Stimulated activated CD8-positive, alpha-beta memory T cell treated with anti-CD3 and anti-CD28 coated beads, Interleukin-15, amount 100 ng/mL, for 24 hours (primary cell): ENCODE data around the gene AIFM3.

Experiments
- DNase-seq: peaks from one replicate; pipeline ENCODE4 v3.0.0-alpha.2; 2020; ENCODE audit warnings: low read depth

The AIFM3 gene

DNA sequence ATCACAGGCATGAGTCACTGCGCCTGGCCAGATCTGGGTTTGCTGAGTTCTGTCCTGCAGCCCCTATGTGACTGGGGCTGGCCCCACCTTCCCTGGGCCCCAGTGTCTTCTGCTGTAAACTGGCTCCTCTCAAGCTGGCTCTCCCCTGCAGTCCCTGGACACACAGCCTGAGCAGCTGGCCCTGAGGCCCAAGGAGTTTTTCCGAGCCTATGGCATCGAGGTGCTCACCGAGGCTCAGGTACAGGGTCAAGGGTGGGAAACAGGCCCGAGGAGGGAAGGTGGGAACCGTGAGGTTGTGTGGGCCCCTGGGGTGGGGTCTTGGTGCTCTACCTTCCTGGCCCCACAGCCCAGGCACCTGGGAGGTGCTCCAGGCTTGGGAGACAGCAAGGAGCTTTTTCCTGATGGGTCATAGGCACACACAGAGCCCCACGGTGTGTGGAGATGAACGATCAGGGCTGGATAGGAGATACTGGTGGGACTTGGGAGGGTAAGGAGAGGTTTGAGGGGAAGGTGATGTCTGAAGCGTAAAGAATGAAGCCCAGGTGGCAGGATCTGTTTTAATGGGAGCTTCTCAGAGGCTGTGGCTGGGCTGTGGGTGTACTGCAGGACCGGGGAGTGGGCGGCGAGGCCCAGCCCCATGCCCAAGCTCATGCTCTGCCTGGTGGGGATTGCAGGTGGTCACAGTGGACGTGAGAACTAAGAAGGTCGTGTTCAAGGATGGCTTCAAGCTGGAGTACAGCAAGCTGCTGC is 8.7 kb downstream of the AIFM3 start:
- DNase-seq, result no peak

- no peak for DNase-seq
Observed at GRCh38 chr22:20976291-20976877, 9.3 kb downstream of the AIFM3 start.

GRCh38 chr22:20977019-20977418 is 10.0 kb downstream of the AIFM3 start:
- DNase-seq, result no peak

GRCh38 chr22:20977516-20978170 is 10.6 kb downstream of the AIFM3 start:
- no peak for DNase-seq

GRCh38 chr22:20978419-20978818 is 11.4 kb downstream of the AIFM3 start:
- DNase-seq, result no peak

GRCh38 chr22:20979243-20979809 is 12.3 kb downstream of the AIFM3 start:
- DNase-seq, result no peak

- no peak for DNase-seq
Observed at GRCh38 chr22:20979940-20980453, 12.9 kb downstream of the AIFM3 start.

DNA sequence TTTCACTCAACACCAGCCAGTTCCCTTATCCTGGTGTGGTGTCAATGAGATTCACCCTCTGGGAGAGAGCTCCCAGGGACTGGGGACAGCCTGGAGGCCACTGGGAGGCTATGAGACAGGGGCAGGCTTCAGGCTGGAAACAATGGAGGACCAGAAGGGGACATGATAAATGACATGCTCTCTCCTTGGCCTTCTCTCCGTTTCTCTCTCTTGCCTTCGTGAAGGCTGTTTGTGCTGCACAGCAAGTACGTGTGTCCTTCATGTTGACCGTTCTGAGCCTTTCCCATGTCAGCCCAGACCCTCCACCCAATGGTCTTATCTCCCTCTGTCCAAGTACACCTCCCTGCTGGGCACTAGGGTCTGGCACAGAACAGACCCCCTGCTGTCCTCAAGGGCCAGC is 13.5 kb downstream of the AIFM3 start:
- DNase-seq, result no peak

- no peak for DNase-seq
Observed at GRCh38 chr22:20980938-20981722, 14.1 kb downstream of the AIFM3 start.

DNA sequence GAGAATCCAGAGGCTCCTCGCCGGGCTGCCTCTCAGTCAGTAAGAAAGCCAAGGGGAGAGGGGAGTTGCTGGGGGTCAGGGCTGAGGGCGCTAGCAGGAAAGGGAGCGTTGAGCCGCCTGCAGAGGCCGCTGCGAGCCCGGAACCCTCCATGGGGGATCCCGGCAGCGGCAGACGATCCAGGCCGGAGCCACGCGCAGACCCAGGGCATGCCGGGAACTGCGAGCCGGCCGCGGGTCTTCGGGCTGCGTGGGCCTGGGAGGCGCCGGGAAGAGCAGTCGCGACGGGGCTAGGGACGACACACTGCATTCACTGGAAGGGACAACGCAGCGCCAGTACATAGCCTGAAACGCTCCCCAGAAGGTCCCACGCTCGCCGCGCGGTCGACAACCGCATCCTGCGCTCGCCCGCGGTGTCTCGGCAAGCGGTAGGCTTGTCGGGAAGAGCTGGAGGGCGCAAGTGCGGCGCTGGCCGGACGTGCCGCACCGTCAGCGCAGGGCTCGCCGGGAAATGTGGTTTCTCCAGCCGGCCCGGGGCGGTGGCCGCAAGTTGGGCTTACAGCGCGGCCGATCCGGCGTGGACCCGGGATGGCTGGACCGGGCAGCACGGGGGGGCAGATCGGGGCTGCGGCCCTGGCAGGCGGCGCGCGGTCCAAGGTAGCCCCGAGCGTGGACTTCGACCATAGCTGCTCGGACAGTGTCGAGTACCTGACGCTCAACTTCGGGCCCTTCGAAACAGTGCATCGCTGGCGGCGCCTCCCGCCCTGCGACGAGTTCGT is 14.9 kb downstream of the AIFM3 start, which contains the start of gene LZTR1:
TSS of gene LZTR1 (plus strand) at position 511 of the 776 bp plus-strand sequence. CDS start at position 586, 75 bp downstream.
- DNase-seq, result peak; percentile 53

- no peak for DNase-seq
Observed at GRCh38 chr22:20982563-20982882, 15.5 kb downstream of the AIFM3 start.

GRCh38 chr22:20983081-20983771 is 16.2 kb downstream of the AIFM3 start:
- no peak for DNase-seq

DNA sequence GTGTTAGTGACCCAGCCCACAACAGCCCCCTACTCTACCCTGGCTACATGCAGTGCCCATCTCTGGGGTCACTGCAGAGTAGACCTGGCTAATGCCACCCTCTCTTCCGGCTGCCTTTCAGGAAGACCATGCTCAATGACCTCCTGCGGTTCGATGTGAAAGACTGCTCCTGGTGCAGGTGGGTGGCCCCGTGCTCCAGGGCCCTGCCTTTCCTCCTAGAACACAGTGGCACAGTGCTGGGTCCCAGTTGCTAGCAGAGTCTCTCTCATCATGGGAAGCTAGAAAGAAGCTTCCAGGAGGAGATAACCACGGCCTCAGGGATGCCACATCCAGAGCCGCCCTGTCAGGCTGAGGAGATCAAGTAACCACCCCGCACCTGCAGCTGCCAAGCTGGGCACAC is 18.7 kb downstream of the AIFM3 start:
- DNase-seq, result no peak

GRCh38 chr22:20986365-20986764 is 19.3 kb downstream of the AIFM3 start:
- DNase-seq, result no peak

- DNase-seq, result no peak
Observed at GRCh38 chr22:20987375-20987774, 20.3 kb downstream of the AIFM3 start.

DNA sequence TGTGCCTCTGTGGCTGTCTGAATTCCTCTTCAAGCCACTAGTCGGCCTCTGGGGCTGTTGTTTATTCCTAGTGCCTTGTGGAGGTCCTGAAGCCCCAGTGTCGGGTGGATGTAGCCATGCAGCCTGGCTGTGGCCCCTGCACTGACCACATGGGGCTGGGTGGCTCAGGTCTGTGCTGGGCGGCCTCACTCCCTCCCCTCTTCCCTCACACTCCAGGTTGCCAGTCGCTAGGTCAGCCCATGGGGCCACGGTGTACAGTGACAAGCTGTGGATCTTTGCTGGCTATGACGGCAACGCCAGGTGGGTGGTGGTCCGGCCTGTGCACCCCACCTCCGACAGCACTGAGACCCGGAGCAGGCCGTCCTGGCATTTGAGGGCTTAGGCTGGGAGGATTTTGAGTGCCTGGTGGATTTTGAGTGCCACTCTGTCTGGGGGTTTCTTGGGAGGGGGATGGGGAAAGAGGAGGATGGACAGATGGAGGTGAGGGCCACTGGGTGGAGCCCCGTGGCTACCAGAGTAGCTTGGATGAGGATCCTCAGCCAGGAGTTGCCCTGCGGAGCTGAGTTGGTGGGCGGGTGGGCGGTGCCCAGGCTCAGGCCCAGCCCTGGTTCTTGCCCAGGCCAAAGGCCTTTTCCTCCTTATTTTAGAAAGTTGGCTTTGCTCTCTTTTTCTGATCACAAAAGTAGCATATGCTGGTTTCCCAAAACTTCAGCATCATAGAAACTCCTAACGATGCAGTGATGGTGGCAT is 21.7 kb downstream of the AIFM3 start:
- DNase-seq, result no peak

DNA sequence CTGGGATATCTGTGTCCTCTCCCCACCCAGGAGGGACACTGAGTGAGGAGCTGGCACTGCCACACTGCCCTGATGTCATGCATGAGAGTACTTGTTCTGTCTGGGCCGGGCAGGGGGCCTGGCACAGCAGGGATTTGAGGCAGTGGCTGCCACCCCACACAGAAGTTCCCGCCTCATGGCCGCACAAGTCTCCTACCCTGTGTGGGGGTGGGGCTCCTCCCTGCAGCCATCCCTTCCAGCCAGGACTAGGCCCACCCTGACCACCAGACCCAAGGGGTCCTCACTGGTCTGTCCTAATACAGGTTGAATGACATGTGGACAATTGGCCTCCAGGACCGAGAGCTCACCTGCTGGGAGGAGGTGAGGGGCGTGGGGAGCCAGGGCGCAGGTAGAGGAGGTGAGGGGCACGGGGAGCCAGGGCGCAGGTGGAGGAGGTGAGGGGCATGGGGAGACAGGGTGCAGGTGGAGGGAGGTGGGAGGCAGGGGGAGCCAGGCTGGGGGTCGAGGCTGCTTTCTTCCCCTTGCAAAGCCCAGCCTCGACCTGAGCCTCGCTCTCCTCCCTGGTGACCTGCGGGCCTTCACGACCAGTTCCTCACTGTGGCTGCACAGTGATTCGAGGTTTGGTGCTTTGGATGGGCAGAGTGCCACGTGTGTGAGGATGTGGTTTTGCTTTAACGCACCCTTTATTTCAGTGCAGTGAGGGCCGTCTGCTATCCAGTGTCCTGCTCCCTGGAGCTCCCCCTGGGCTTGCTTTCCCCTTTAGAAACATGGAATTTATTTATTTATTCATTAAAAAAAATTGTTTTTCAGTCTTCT is 22.5 kb downstream of the AIFM3 start:
- no peak for DNase-seq

- DNase-seq, result no peak
Observed at GRCh38 chr22:20990184-20991180, 23.4 kb downstream of the AIFM3 start.
